Measurements from ENCODE around the gene PPFIA4. TPM values are rescaled to one million over a fixed set of nuclear protein-coding genes. Genes with fewer than 3 reads are reported as not detected.

The PPFIA4 gene
- total RNA-seq, 1 experiment from 2014 or later, result 12.1 TPM

GRCh38 chr1:203038891-203039608 is 12.8 kb downstream of the PPFIA4 start:
- intact Hi-C loops (cut with micrococcal nuclease), result loop anchor here (1.0 to 5.0 kb wide), 3 partner anchors 88 to 228 kb away; partner anchors contain the start of gene ADORA1
- ATAC-seq (peak; percentile 85), DNase-seq (peak; percentile 81)
- no peaks in the 10 kb centered on the region for H3K9me2 ChIP-seq (replicated peaks; ENCODE audit: low read length)
- H3K4me1 ChIP-seq (ENCODE audit: insufficient read depth, low read length), result peaks cover 11% of the 10 kb centered on the region; the same call in 1 of the 2 replicates
- POLR2A ChIA-PET (ENCODE audit: unreplicated experiment), result interaction anchor here (0.7 kb wide), 1 partner anchor 179 kb away, joined by 4 read pairs; no protein-coding TSS in a partner anchor
- H3K27me3 ChIP-seq (ENCODE audit: low read length), result no peaks in the 10 kb centered on the region
- no peaks in the 10 kb centered on the region for H3K9me3 ChIP-seq (ENCODE audit: low read length)
- H2AFZ ChIP-seq (ENCODE audit: low read length), result no peak overlapping the region
- TF ChIP-seq EZH2 (IDR thresholded peaks at IDR 0.05; ENCODE audit: low read length, unreplicated experiment) (no peak), EZH2phosphoT487 (IDR thresholded peaks at IDR 0.05; ENCODE audit: borderline replicate concordance, low read length) (no peak)
- TF ChIP-seq, protein P1, sequence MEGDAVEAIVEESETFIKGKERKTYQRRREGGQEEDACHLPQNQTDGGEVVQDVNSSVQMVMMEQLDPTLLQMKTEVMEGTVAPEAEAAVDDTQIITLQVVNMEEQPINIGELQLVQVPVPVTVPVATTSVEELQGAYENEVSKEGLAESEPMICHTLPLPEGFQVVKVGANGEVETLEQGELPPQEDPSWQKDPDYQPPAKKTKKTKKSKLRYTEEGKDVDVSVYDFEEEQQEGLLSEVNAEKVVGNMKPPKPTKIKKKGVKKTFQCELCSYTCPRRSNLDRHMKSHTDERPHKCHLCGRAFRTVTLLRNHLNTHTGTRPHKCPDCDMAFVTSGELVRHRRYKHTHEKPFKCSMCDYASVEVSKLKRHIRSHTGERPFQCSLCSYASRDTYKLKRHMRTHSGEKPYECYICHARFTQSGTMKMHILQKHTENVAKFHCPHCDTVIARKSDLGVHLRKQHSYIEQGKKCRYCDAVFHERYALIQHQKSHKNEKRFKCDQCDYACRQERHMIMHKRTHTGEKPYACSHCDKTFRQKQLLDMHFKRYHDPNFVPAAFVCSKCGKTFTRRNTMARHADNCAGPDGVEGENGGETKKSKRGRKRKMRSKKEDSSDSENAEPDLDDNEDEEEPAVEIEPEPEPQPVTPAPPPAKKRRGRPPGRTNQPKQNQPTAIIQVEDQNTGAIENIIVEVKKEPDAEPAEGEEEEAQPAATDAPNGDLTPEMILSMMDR (conservative IDR thresholded peaks at IDR 0.05; ENCODE audit: low read depth, low read length), result peak; percentile 98
- H3K79me2 ChIP-seq (ENCODE audit: low read length), result no peaks in the 10 kb centered on the region
- no TSS peak for BruUV-seq (replicated peaks)
- no peak overlapping the region for H3K27ac ChIP-seq (ENCODE audit: low read length)
- H4K20me1 ChIP-seq (ENCODE audit: low read length), result no peaks in the 10 kb centered on the region
- H3F3A ChIP-seq (ENCODE audit: low read length, unreplicated experiment), result no peaks in the 10 kb centered on the region
- no peaks in the 10 kb centered on the region for H3K36me3 ChIP-seq (ENCODE audit: low read depth, low read length)
- H3K9ac ChIP-seq (ENCODE audit: low read length), result no peak overlapping the region
- CTCF ChIA-PET, result interaction anchor here (0.6 to 1.6 kb wide), 10 partner anchors 11 to 624 kb away, joined by 3 to 17 read pairs (median 3); no protein-coding TSS in a partner anchor
- no peak overlapping the region for H3K4me3 ChIP-seq (ENCODE audit: low read length)
- H3K4me2 ChIP-seq (ENCODE audit: low read length), result no peak overlapping the region

DNA sequence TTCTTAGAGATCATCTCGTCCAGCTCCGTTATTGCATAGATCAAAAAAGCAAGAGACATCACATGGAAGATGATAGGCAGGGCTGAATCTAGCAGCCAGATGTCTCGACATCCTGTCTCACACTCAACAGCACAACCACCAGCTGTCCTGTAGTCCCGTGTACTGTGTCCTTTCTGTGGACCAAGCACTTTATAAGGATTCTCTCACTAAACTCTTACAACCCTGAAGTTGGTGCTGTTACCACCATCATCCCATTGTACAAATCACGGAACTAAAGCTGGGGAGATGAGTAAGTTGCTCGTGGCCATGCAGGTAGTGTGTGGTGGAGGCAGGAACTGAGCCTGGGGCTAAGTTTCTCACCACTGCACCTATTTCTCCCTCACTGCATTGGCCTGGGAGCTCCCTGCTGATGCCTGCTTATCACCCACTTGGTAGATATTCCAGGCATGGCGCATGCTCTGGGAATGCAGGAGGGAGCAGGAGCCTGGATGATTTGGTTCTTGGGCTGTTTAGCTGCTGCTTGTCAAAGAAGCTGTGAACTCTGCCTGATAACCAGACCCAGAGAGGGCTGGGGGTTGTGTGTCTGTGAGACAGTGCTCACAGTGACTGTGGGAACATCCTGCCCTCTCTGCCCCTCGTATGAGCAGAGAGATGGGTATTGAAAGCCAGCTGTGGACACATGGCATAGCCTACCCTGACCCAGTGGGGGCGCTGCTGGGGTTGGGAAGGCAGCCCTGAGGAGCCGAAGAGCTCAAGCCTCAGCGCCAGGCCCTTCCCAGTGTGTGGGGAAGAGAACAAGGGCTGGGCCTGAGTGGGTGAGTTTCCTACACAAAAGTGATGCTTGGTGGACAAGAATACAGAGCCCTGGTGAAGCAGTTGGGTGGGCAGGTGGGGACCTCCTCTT is 13.6 kb downstream of the PPFIA4 start:
- ATAC-seq (no peak), DNase-seq (peak; percentile 32)
- H2AFZ ChIP-seq (ENCODE audit: low read length), result no peak overlapping the region
- H3K9me2 ChIP-seq (replicated peaks; ENCODE audit: low read length), result no peaks in the 10 kb centered on the region
- no peaks in the 10 kb centered on the region for H3F3A ChIP-seq (ENCODE audit: low read length, unreplicated experiment)
- no peaks in the 10 kb centered on the region for H3K27me3 ChIP-seq (ENCODE audit: low read length)
- no TSS peak for BruUV-seq (replicated peaks)
- H4K20me1 ChIP-seq (ENCODE audit: low read length), result no peaks in the 10 kb centered on the region
- no peak overlapping the region for H3K4me2 ChIP-seq (ENCODE audit: low read length)
- no peak overlapping the region for H3K27ac ChIP-seq (ENCODE audit: low read length)
- H3K9ac ChIP-seq (ENCODE audit: low read length), result no peak overlapping the region
- no peak for TF ChIP-seq EZH2 (IDR thresholded peaks at IDR 0.05; ENCODE audit: low read length, unreplicated experiment)
- TF ChIP-seq, protein P1 (conservative IDR thresholded peaks at IDR 0.05; ENCODE audit: low read depth, low read length), result peak; percentile 46
- H3K4me1 ChIP-seq (ENCODE audit: insufficient read depth, low read length), result peaks cover 11% of the 10 kb centered on the region; the same call in 1 of the 2 replicates
- intact Hi-C loops (cut with micrococcal nuclease), result loop anchor here (1.0 to 5.0 kb wide), 3 partner anchors 87 to 227 kb away; partner anchors contain the start of gene ADORA1
- no peaks in the 10 kb centered on the region for H3K36me3 ChIP-seq (ENCODE audit: low read depth, low read length)
- ChIA-PET POLR2A (ENCODE audit: unreplicated experiment) (interaction anchor here (0.7 kb wide), 1 partner anchor 179 kb away, joined by 4 read pairs; no protein-coding TSS in a partner anchor), CTCF (interaction anchor here (0.6 to 1.6 kb wide), 13 partner anchors 12 to 623 kb away, joined by 3 to 17 read pairs (median 3); no protein-coding TSS in a partner anchor)
- no peak overlapping the region for H3K4me3 ChIP-seq (ENCODE audit: low read length)
- no peaks in the 10 kb centered on the region for H3K79me2 ChIP-seq (ENCODE audit: low read length)
- H3K9me3 ChIP-seq (ENCODE audit: low read length), result no peaks in the 10 kb centered on the region

All from PC-3 (cell line).